ENCODE data around the gene PACS1.

The PACS1 gene

GRCh38 chr11:66168289-66168688 lies 98.2 kb downstream of the PACS1 start:
- no peak for FAIRE-seq
- DNase-seq (ENCODE audit: extremely low spot score, insufficient read length, low read depth): no peak

GRCh38 chr11:66172146-66172545 lies 102.1 kb downstream of the PACS1 start:
- DNase-seq (ENCODE audit: extremely low spot score, insufficient read length, low read depth): no peak
- no peak for FAIRE-seq

- DNase-seq (ENCODE audit: extremely low spot score, insufficient read length, low read depth): no peak
- no peak for FAIRE-seq
These were observed 106.6 kb downstream of the PACS1 start for GRCh38 chr11:66176650-66177049.

GRCh38 chr11:66178183-66178582 lies 108.1 kb downstream of the PACS1 start:
- DNase-seq (ENCODE audit: extremely low spot score, insufficient read length, low read depth) (no peak), FAIRE-seq (no peak)

- peak; percentile 54 for FAIRE-seq
- DNase-seq (ENCODE audit: extremely low spot score, insufficient read length, low read depth): no peak
These were observed 108.8 kb downstream of the PACS1 start for GRCh38 chr11:66178871-66179270.

GRCh38 chr11:66181632-66182315 lies 111.7 kb downstream of the PACS1 start:
- DNase-seq (ENCODE audit: extremely low spot score, insufficient read length, low read depth) (no peak), FAIRE-seq (no peak)

- DNase-seq (ENCODE audit: extremely low spot score, insufficient read length, low read depth) (no peak), FAIRE-seq (no peak)
These were observed 113.5 kb downstream of the PACS1 start for GRCh38 chr11:66183494-66184048.

- FAIRE-seq (no peak), DNase-seq (ENCODE audit: extremely low spot score, insufficient read length, low read depth) (no peak)
These were observed 114.7 kb downstream of the PACS1 start for GRCh38 chr11:66184728-66185127.

GRCh38 chr11:66186470-66186869 lies 116.4 kb downstream of the PACS1 start:
- FAIRE-seq: no peak
- DNase-seq (ENCODE audit: extremely low spot score, insufficient read length, low read depth): no peak

GRCh38 chr11:66187453-66187852 lies 117.4 kb downstream of the PACS1 start:
- FAIRE-seq (no peak), DNase-seq (ENCODE audit: extremely low spot score, insufficient read length, low read depth) (no peak)

GRCh38 chr11:66188580-66188979 lies 118.5 kb downstream of the PACS1 start:
- FAIRE-seq: no peak
- DNase-seq (ENCODE audit: extremely low spot score, insufficient read length, low read depth): no peak

GRCh38 chr11:66189031-66189745 lies 119.1 kb downstream of the PACS1 start:
- DNase-seq (ENCODE audit: extremely low spot score, insufficient read length, low read depth) (no peak), FAIRE-seq (no peak)

GRCh38 chr11:66190786-66191185 lies 120.7 kb downstream of the PACS1 start:
- FAIRE-seq: no peak
- no peak for DNase-seq (ENCODE audit: extremely low spot score, insufficient read length, low read depth)

- DNase-seq (ENCODE audit: extremely low spot score, insufficient read length, low read depth): no peak
- FAIRE-seq: no peak
These were observed 122.2 kb downstream of the PACS1 start for GRCh38 chr11:66192181-66192863.

- FAIRE-seq (no peak), DNase-seq (ENCODE audit: extremely low spot score, insufficient read length, low read depth) (no peak)
These were observed 124.3 kb downstream of the PACS1 start for GRCh38 chr11:66194391-66194790.

GRCh38 chr11:66195867-66196266 lies 125.8 kb downstream of the PACS1 start:
- no peak for DNase-seq (ENCODE audit: extremely low spot score, insufficient read length, low read depth)
- FAIRE-seq: no peak

- DNase-seq (ENCODE audit: extremely low spot score, insufficient read length, low read depth): no peak
- FAIRE-seq: no peak
These were observed 133.8 kb downstream of the PACS1 start for GRCh38 chr11:66203847-66204246.

GRCh38 chr11:66204412-66204811 lies 134.3 kb downstream of the PACS1 start:
- no peak for DNase-seq (ENCODE audit: extremely low spot score, insufficient read length, low read depth)
- FAIRE-seq: no peak

GRCh38 chr11:66207816-66208215 lies 137.7 kb downstream of the PACS1 start:
- no peak for DNase-seq (ENCODE audit: extremely low spot score, insufficient read length, low read depth)
- no peak for FAIRE-seq

GRCh38 chr11:66211100-66211499 lies 141.0 kb downstream of the PACS1 start:
- DNase-seq (ENCODE audit: extremely low spot score, insufficient read length, low read depth) (no peak), FAIRE-seq (no peak)

GRCh38 chr11:66216911-66217310 lies 146.8 kb downstream of the PACS1 start:
- DNase-seq (ENCODE audit: extremely low spot score, insufficient read length, low read depth) (no peak), FAIRE-seq (no peak)
